Measurements from ENCODE around the gene NLK. TPM values are rescaled to one million over a fixed set of nuclear protein-coding genes. Genes with fewer than 3 reads are reported as not detected.
"Not testable (repeated sequence)": the region's sequence is repeated elsewhere in the genome, so short reads cannot be mapped to it uniquely, and the experiment has no call there.

Gene NLK
- total RNA-seq, 1 experiment from 2014 or later, result 40.3 TPM

GRCh38 chr17:28097254-28097653 is 54.8 kb downstream of the NLK start:
- ATAC-seq, result no peak

GRCh38 chr17:28097901-28098300 is 55.4 kb downstream of the NLK start:
- CTCF ChIA-PET, result no interaction called here

More at GRCh38 chr17:28097254-28097653, 54.8 kb downstream of the NLK start:
- H3K36me3 Mint-ChIP-seq, result peaks cover 5% of the 10 kb centered on the region; the same call in 1 of the 2 replicates
- no peak for DNase-seq (ENCODE audit: low spot score)
- ChIA-PET POLR2A (no interaction called here), CTCF (no interaction called here)
- H3K27ac Mint-ChIP-seq, result no peak overlapping the region
- TF ChIP-seq ELF4 (CRISPR knock-in tag; IDR thresholded peaks at IDR 0.05; ENCODE audit: low read depth) (no peak), RORB (CRISPR knock-in tag; IDR thresholded peaks at IDR 0.05) (no peak), MXD4 (CRISPR knock-in tag; IDR thresholded peaks at IDR 0.05; ENCODE audit: borderline replicate concordance) (no peak), IRF2 (CRISPR knock-in tag; IDR thresholded peaks at IDR 0.05; ENCODE audit: borderline replicate concordance, low read depth) (no peak), ZNF219 (CRISPR knock-in tag; IDR thresholded peaks at IDR 0.05; ENCODE audit: borderline replicate concordance) (no peak), ETV6 (CRISPR knock-in tag; IDR thresholded peaks at IDR 0.05) (no peak), CREB1 (CRISPR knock-in tag; IDR thresholded peaks at IDR 0.05) (no peak), NFATC4 (CRISPR knock-in tag; IDR thresholded peaks at IDR 0.05) (no peak), ZSCAN18 (CRISPR knock-in tag; IDR thresholded peaks at IDR 0.05) (no peak), CTCF (IDR thresholded peaks at IDR 0.05) (no peak)
- H3K27me3 Mint-ChIP-seq (ENCODE audit: low read depth), result no peaks in the 10 kb centered on the region
- H3K4me3 Mint-ChIP-seq, result no peak overlapping the region
- H3K4me1 Mint-ChIP-seq, result peaks cover 48% of the 10 kb centered on the region
- no peaks in the 10 kb centered on the region for H3K9me3 Mint-ChIP-seq

GRCh38 chr17:28098591-28098990 is 56.1 kb downstream of the NLK start:
- H3K4me3 Mint-ChIP-seq; POLR2A ChIA-PET; ATAC-seq; H3K27me3 Mint-ChIP-seq (ENCODE audit: low read depth); H3K27ac Mint-ChIP-seq; CTCF ChIA-PET; H3K9me3 Mint-ChIP-seq; H3K36me3 Mint-ChIP-seq; DNase-seq (ENCODE audit: low spot score): not testable (repeated sequence)
- H3K4me1 Mint-ChIP-seq, result peaks cover 37% of the 10 kb centered on the region

More at GRCh38 chr17:28097901-28098300, 55.4 kb downstream of the NLK start:
- ATAC-seq (no peak), DNase-seq (ENCODE audit: low spot score) (no peak)
- Mint-ChIP-seq H3K36me3 (peaks cover 5% of the 10 kb centered on the region; the same call in 1 of the 2 replicates), H3K4me1 (peaks cover 44% of the 10 kb centered on the region), H3K4me3 (no peak overlapping the region), H3K27me3 (ENCODE audit: low read depth) (no peaks in the 10 kb centered on the region), H3K27ac (no peak overlapping the region), H3K9me3 (no peaks in the 10 kb centered on the region)
- TF ChIP-seq NR1H2 (CRISPR knock-in tag; IDR thresholded peaks at IDR 0.05), result no peak
- TF ChIP-seq CBFB (CRISPR knock-in tag; IDR thresholded peaks at IDR 0.05; ENCODE audit: low read depth), result no peak
- TF ChIP-seq ZNF263 (CRISPR knock-in tag; IDR thresholded peaks at IDR 0.05; ENCODE audit: low read depth), result no peak
- no peak for TF ChIP-seq JUN (CRISPR knock-in tag; IDR thresholded peaks at IDR 0.05)
- no peak for TF ChIP-seq USF1 (CRISPR knock-in tag; IDR thresholded peaks at IDR 0.05)
- TF ChIP-seq GTF2I (CRISPR knock-in tag; conservative IDR thresholded peaks at IDR 0.05), result no peak
- TF ChIP-seq FOXK1 (CRISPR knock-in tag; IDR thresholded peaks at IDR 0.05), result no peak
- TF ChIP-seq ZSCAN18 (CRISPR knock-in tag; IDR thresholded peaks at IDR 0.05), result no peak
- no peak for TF ChIP-seq ATF6 (CRISPR knock-in tag; IDR thresholded peaks at IDR 0.05)
- POLR2A ChIA-PET, result no interaction called here
